ENCODE results near the gene TMEM61.

GRCh38 chr1:55010194-55010886 lies 29.9 kb downstream of the TMEM61 start:
- TF ChIP-seq CTCF (IDR thresholded peaks at IDR 0.05) (no peak), POLR2A (IDR thresholded peaks at IDR 0.05) (no peak)
